VCaP (cell line): ENCODE measurements around the gene USP2.

Experiments used
- H3K27ac ChIP-seq: fragments of 450-650 bp; 2 replicates; pipeline ENCODE4 v1.5.1; 2017
- TF ChIP-seq, protein P1 (sequence below): fragments of 450-650 bp; conservative IDR thresholded peaks from 2 replicates; pipeline ENCODE4 v1.5.1; 2017; ENCODE audit warnings: mild to moderate bottlenecking, moderate library complexity

Gene USP2

DNA sequence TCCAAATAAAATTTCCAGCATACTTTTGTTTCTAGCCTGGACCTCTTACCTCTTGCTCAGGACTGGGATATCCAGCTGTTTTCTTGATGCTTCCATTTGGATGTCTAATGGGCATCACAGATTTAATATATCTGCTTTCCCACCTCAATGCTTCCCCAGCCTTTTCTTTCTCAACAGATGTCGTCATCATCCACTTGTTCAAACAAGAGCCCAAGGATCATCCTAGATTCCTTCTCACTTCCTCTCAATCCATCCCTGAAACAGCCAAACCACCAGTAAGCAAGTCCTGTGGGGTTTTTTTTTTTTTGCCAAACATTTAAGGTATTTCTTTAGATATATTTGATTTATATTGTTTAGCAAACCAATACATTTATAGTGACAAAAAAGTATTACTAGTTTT is 29.0 kb upstream of the USP2 start:
- TF ChIP-seq, protein P1, sequence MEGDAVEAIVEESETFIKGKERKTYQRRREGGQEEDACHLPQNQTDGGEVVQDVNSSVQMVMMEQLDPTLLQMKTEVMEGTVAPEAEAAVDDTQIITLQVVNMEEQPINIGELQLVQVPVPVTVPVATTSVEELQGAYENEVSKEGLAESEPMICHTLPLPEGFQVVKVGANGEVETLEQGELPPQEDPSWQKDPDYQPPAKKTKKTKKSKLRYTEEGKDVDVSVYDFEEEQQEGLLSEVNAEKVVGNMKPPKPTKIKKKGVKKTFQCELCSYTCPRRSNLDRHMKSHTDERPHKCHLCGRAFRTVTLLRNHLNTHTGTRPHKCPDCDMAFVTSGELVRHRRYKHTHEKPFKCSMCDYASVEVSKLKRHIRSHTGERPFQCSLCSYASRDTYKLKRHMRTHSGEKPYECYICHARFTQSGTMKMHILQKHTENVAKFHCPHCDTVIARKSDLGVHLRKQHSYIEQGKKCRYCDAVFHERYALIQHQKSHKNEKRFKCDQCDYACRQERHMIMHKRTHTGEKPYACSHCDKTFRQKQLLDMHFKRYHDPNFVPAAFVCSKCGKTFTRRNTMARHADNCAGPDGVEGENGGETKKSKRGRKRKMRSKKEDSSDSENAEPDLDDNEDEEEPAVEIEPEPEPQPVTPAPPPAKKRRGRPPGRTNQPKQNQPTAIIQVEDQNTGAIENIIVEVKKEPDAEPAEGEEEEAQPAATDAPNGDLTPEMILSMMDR: no peak
- no peak overlapping the region for H3K27ac ChIP-seq

DNA sequence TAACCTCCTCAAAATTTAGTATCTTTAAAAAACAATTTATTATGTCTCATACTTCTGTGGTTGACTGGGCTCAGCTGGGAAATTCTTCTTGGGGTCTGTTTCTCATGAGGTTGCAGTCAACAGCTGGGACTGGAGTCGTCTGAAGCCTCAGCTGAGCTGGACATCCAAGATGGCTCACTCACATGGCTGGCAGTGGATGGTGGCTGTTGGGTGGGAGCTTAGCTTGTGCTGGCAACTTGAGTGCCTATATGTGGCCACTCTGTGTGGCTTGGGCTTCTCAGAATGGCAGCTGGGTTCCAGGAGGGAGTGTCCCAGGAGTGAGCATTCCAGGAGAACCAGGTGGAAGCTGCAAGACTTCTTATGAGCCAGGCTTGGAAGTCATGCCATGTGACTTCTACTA is 28.2 kb upstream of the USP2 start:
- H3K27ac ChIP-seq: no peak overlapping the region
- TF ChIP-seq, protein P1: no peak

DNA sequence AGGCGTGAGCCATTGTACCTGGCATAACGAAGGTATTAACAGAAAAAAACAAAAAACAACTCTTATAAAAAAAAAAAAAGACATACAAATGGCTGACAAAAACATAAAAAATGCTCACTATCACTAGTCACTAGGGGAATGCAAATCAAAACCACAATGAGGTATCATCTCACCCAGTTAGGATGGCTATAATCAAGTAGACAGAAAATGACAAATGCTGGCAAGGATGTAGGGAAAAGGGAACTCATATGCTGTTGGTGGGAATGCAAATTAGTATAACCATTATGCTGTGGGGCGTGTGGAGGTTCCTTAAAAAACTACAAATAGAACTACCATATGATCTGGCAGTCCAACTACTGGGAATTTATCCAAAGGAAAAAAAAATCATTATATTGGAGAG is 24.5 kb upstream of the USP2 start:
- TF ChIP-seq, protein P1: no peak
- H3K27ac ChIP-seq: peak overlapping the region; percentile 22; the same call in 1 of the 2 replicates

DNA sequence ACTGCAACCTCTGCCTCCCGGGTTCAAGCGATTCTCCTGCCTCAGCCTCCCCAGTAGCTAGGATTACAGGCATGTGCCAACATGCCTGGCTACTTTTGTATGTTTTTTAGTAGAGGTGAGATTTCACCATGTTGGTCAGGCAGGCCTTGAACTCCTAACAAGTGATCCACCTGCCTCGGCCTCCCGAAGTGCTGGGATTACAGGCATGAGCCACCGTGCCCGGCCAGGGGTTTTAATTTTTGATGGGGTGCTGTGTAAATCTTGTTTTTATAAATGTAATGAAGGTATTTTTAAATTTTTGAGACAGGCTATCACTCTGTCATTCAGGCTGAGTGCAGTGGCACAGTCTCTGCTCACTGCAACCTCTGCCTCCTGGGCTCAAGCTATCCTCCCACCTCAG is 24.0 kb upstream of the USP2 start:
- peak overlapping the region; percentile 22; the same call in 1 of the 2 replicates for H3K27ac ChIP-seq

DNA sequence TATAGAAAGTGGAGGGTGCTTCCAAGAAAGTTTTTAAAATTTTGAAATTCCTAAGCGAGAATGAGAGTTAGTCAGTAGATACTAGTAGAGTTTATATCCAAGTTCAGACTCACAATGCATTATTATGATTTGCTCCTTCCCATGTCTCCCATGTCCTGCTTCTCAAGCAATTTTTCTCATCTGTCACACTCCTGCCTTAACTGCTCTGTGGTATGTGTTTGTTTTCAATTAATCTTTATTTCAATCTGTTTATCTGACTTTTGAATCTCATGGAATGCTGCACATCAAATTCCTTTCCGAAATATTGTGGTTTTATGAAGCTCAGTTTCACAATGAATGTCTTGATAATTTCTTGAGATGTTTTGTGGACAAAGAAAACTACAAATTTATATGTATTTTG is 23.4 kb upstream of the USP2 start:
- peak overlapping the region; percentile 22; the same call in 1 of the 2 replicates for H3K27ac ChIP-seq
- TF ChIP-seq, protein P1: no peak

DNA sequence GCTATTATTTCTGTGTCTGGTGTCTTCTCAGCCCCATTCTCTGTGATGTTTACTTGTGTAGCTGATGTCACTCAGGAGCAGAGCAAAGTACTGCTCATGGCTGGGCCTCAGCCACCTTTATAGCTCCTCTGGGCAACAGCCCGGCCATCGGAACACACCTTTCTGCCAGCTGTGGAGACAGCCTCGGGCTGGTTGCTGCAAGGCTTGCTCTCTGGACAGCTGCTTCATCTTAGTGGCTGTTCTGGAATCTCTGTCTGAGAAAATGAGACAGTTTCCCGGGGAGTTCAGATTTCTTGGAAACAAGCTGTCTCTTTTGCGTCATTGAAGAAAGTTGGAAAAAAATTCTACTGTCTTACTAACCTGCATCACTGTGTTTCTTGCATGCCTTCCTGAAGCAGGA is 21.5 kb upstream of the USP2 start:
- TF ChIP-seq, protein P1: no peak
- no peak overlapping the region for H3K27ac ChIP-seq

DNA sequence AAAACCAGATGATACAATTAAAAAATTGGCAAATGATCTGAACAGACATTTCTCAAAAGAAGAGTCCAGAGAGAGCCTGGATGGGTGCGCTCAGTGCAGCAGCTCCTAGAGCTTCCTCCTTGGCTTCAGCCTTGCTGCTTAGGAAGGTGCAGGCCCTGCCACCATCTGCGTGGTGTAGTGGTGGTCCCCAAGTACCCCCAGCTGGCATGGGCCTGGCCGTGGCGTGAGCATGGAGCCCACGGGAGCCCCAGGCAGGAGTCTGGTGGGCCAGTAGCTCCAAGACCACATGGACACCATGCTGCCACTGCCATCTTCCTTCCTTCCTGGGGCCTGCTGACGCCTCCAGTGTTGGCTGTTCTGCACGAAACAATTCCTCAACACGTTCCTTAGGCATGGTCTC is 21.0 kb upstream of the USP2 start:
- no peak overlapping the region for H3K27ac ChIP-seq

DNA sequence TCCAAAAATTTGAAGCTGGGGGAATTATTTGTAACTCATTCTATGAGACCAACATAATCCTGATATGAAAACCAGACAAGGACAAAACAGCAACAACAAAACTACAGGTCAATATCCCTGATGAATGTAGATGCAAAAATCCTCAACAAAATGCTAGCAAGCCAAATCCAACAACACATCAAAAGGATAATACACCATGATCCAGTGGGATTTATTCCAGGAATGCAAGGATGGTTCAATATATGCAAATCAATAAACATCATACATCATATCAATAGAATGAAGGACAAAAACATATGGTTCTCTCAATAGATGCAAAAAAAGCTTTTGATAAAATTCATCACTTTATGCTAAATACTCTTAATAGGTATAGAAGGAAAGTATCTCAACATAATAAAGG is 19.4 kb upstream of the USP2 start:
- no peak overlapping the region for H3K27ac ChIP-seq
- TF ChIP-seq, protein P1: no peak

More for the DNA sequence above, 21.0 kb upstream of the USP2 start:
- TF ChIP-seq, protein P1: no peak
